B cell (primary cell): ENCODE results near the gene LYG1. TPM values are rescaled to one million over a fixed set of nuclear protein-coding genes. Genes with fewer than 3 reads are reported as not detected.

Source experiments
- ATAC-seq: fragments of 200-7000 bp; cut with Tn5 transposase; one replicate; pipeline ENCODE4 v1.10.0; 2021; ENCODE audit warnings: low read depth, mild to moderate bottlenecking, moderate number of reproducible peaks, moderate library complexity
- CTCF ChIA-PET: fragments of 350-600 bp; sonication (Branson Sonifier 250); formaldehyde crosslinking; loops from one replicate; lab custom pipeline; 2021; ENCODE audit warnings: antibody characterized with exemption, inconsistent platforms; lab: Charles Lee
- POLR2A ChIA-PET: fragments of 350-600 bp; sonication (Branson Sonifier 250); formaldehyde crosslinking; loops from one replicate; lab custom pipeline; 2021; ENCODE audit warnings: antibody characterized with exemption; lab: Charles Lee
- DNase-seq: peaks from one replicate; pipeline ENCODE4 v3.0.0; 2013
- H2AFZ ChIP-seq: 2 replicates; pipeline ENCODE4 v1.6.1; 2012; ENCODE audit warnings: mild to moderate bottlenecking, low read depth, low read length; ENCODE audit not compliant: insufficient read depth, poor library complexity, severe bottlenecking
- H3K27ac ChIP-seq, 2 donors: 1 replicate in 1 of 2; 2 replicates in 1 of 2; pipeline ENCODE4 v1.5.1; 2012 to 2013; ENCODE audit warnings: low read length in 2 of 2, mild to moderate bottlenecking in 2 of 2, moderate library complexity in 1 of 2
- H3K27me3 ChIP-seq, 4 experiments: fragments of 200-600 bp in 1 of 4; sonication (generic) in 1 of 4; replicated peaks in 1 of 4; 1 replicate in 2 of 4; 2 replicates in 2 of 4; pipeline versions ENCODE4 v1.6.1 to v1.7.0; 2013 to 2016; ENCODE audit warnings: low read length in 3 of 4, mild to moderate bottlenecking in 2 of 4, mixed read lengths in 1 of 4, moderate library complexity in 1 of 4; ENCODE audit not compliant: insufficient read depth in 4 of 4, control insufficient read depth in 3 of 4; ENCODE audit errors: control extremely low read depth in 1 of 4
- H3K36me3 ChIP-seq, 2 experiments: replicated peaks in 1 of 2; 1 replicate in 1 of 2; 2 replicates in 1 of 2; pipeline versions ENCODE4 v1.6.1 to v1.7.1; 2013; ENCODE audit warnings: low read length in 1 of 2; ENCODE audit not compliant: insufficient read depth in 2 of 2, control insufficient read depth in 1 of 2; ENCODE audit errors: control extremely low read depth in 1 of 2, extremely low read depth in 1 of 2
- H3K4me1 ChIP-seq, 2 donors: fragments of 200-600 bp in 1 of 2; sonication (generic) in 1 of 2; 1 replicate in 1 of 2; 2 replicates in 1 of 2; pipeline versions ENCODE4 v1.5.1 to v1.6.1; 2013 to 2017; ENCODE audit warnings: low read length in 2 of 2; ENCODE audit not compliant: control insufficient read depth in 2 of 2, insufficient read depth in 2 of 2
- H3K4me2 ChIP-seq: replicated peaks from 2 replicates; pipeline ENCODE3; 2012; ENCODE audit warnings: mild to moderate bottlenecking, low read depth, low read length; ENCODE audit not compliant: poor library complexity, severe bottlenecking
- H3K4me3 ChIP-seq, 5 experiments: fragments of 200-600 bp in 1 of 5; sonication (generic) in 1 of 5; 1 replicate in 3 of 5; 2 replicates in 2 of 5; pipeline versions ENCODE4 v1.5.1 to v1.7.0; 2011 to 2016; ENCODE audit warnings: low read length in 4 of 5, mild to moderate bottlenecking in 4 of 5, low read depth in 2 of 5, control low read depth in 1 of 5, moderate library complexity in 1 of 5; ENCODE audit not compliant: insufficient read depth in 1 of 5; ENCODE audit errors: control extremely low read depth in 1 of 5, extremely low read depth in 1 of 5
- H3K79me2 ChIP-seq: fragments of 200-600 bp; sonication (generic); one replicate; pipeline ENCODE4 v1.6.0; 2016; ENCODE audit warnings: low read length; ENCODE audit not compliant: control insufficient read depth, insufficient read depth
- H3K9ac ChIP-seq: fragments of 200-600 bp; sonication (generic); 2 replicates; pipeline ENCODE4 v1.6.1; 2017; ENCODE audit warnings: mild to moderate bottlenecking, low read length, moderate library complexity
- H3K9me3 ChIP-seq, 3 donors: one replicate each; pipeline versions ENCODE4 v1.6.1 to v1.7.1; 2013; ENCODE audit warnings: low read length in 2 of 3; ENCODE audit not compliant: control insufficient read depth in 2 of 3, insufficient read depth in 1 of 3; ENCODE audit errors: control extremely low read depth in 1 of 3
- H4K20me1 ChIP-seq: 2 replicates; pipeline ENCODE4 v1.6.0; 2012; ENCODE audit warnings: mild to moderate bottlenecking, low read length; ENCODE audit not compliant: insufficient read depth, control insufficient read depth, poor library complexity, severe bottlenecking
- H3K27ac Mint-ChIP-seq: one replicate; pipeline ENCODE4 v1.8.0; 2021; ENCODE audit warnings: mixed read lengths
- H3K27me3 Mint-ChIP-seq: one replicate; pipeline ENCODE4 v1.8.0; 2021; ENCODE audit warnings: mixed read lengths
- H3K4me1 Mint-ChIP-seq: one replicate; pipeline ENCODE4 v1.8.0; 2021; ENCODE audit warnings: mixed read lengths
- H3K4me3 Mint-ChIP-seq: one replicate; pipeline ENCODE4 v1.8.0; 2021; ENCODE audit warnings: mixed read lengths
- H3K9me3 Mint-ChIP-seq: one replicate; pipeline ENCODE4 v1.8.0; 2022; ENCODE audit warnings: mixed read lengths; ENCODE audit not compliant: insufficient read depth
- CTCF ChIP-seq: fragments of 200-600 bp; IDR thresholded peaks from one replicate; pipeline ENCODE4 v1.8.0; 2022; ENCODE audit warnings: antibody characterized with exemption, mild to moderate bottlenecking
- EZH2 ChIP-seq: IDR thresholded peaks from 2 replicates; pipeline ENCODE4 v1.6.1; 2012; ENCODE audit warnings: borderline replicate concordance, low read depth, mild to moderate bottlenecking, moderate library complexity, low read length; ENCODE audit not compliant: insufficient read depth, poor library complexity, severe bottlenecking
- WGBS: methylation state at CpG from one replicate; pipeline ENCODE4 v1.1.5; 2013; ENCODE audit warnings: missing lambda C conversion rate; ENCODE audit not compliant: insufficient coverage; 5-methylcytosine and 5-hydroxymethylcytosine counted together
- intact Hi-C: fragments of 100-400 bp; cut with micrococcal nuclease; formaldehyde crosslinking; loops from one replicate; pipeline ENCODE4 v1.10.0; 2022
- polyA plus RNA-seq: library from polyadenylated mRNA; depleted of rRNA; stranded (reverse); fragments of >200 nt; gene quantifications from 2 replicates; pipeline ENCODE4 v1.2.3, GENCODE V29; 2012
- total RNA-seq, 2 donors: library from RNA; stranded (reverse); fragments of 120-200 nt in 1 of 2; gene quantifications; 1 replicate in 1 of 2; 2 replicates in 1 of 2; pipeline versions ENCODE4 v1.2.3 to v1.2.4, GENCODE V29; 2013 to 2022

The LYG1 gene
- total and polyA plus RNA-seq, 2 donors (not counting 1 experiment from before 2014, with no cell fraction given), result 3.0 to 4.5 TPM

GRCh38 chr2:99337113-99338028, 36.4 kb upstream of the LYG1 start, which contains the start of gene EIF5B:
Gene EIF5B, plus strand, starts transcription at chr2:99337389. Its CDS starts 166 bp downstream, at chr2:99337555.
- H3K4me1 Mint-ChIP-seq, result peaks cover 29% of the 10 kb centered on the region
- intact Hi-C loops, result loop anchor here (1.0 to 5.0 kb wide), 5 partner anchors 153 to 923 kb away; partner anchors contain the start of genes COA5, MGAT4A, REV1 and UNC50
- peaks cover 14% of the 10 kb centered on the region for H4K20me1 ChIP-seq
- H3K4me3 ChIP-seq, result peak within 1 kb of the TSS; percentile 78 to 95 (median 87)
- peak within 1 kb of the TSS; percentile 86 for H3K9ac ChIP-seq
- H3K79me2 ChIP-seq, result peaks cover 72% of the 10 kb centered on the region
- H3K36me3 ChIP-seq, result peaks cover 5 to 7% of the 10 kb centered on the region in 2 experiments
- DNase-seq (peak; percentile 96), ATAC-seq (peak; percentile 63)
- H3K27ac Mint-ChIP-seq, result no peak within 1 kb of the TSS
- H3K4me1 ChIP-seq, result peaks cover 14 to 31% of the 10 kb centered on the region in 2 donors
- no peaks in the 10 kb centered on the region for H3K27me3 ChIP-seq
- H3K9me3 ChIP-seq, result no peaks in the 10 kb centered on the region
- H3K4me2 ChIP-seq, result peak within 1 kb of the TSS; percentile 81
- no peak within 1 kb of the TSS for H3K4me3 Mint-ChIP-seq
- peak within 1 kb of the TSS; percentile 90 to 93 for H3K27ac ChIP-seq
- under 1% methylated on average over 85 of the region's 87 CpGs for WGBS
- ChIA-PET CTCF (interaction anchor here (1.0 to 2.2 kb wide), 7 partner anchors 56 to 202 kb away, joined by 3 to 14 read pairs (median 4); partner anchors contain the start of genes LIPT1, REV1 and TSGA10), POLR2A (interaction anchor here (0.6 to 2.0 kb wide), 7 partner anchors 9 to 1971 kb away, joined by 3 to 7 read pairs (median 6); partner anchors contain the start of genes C2orf15, LIPT1, REV1 and RNF149)
- no peaks in the 10 kb centered on the region for H3K9me3 Mint-ChIP-seq
- peak; percentile 70 for TF ChIP-seq CTCF
- TF ChIP-seq EZH2, result no peak
- H3K27me3 Mint-ChIP-seq, result no peaks in the 10 kb centered on the region
- H2AFZ ChIP-seq, result peak within 1 kb of the TSS; percentile 90
